T-helper 2 cell (primary cell): ENCODE data around the gene DNAJC7.
A peak's percentile ranks its signal among the peaks of the same experiment; 100 is the strongest.

Source experiments
- DNase-seq, 5 experiments: peaks; one replicate each; pipeline versions ENCODE4 v3.0.0 to v3.0.0-alpha.2; 2012 to 2022

Gene DNAJC7

GRCh38 chr17:41973408-41973811 lies 43.8 kb downstream of the DNAJC7 start:
- no peak for DNase-seq

DNA sequence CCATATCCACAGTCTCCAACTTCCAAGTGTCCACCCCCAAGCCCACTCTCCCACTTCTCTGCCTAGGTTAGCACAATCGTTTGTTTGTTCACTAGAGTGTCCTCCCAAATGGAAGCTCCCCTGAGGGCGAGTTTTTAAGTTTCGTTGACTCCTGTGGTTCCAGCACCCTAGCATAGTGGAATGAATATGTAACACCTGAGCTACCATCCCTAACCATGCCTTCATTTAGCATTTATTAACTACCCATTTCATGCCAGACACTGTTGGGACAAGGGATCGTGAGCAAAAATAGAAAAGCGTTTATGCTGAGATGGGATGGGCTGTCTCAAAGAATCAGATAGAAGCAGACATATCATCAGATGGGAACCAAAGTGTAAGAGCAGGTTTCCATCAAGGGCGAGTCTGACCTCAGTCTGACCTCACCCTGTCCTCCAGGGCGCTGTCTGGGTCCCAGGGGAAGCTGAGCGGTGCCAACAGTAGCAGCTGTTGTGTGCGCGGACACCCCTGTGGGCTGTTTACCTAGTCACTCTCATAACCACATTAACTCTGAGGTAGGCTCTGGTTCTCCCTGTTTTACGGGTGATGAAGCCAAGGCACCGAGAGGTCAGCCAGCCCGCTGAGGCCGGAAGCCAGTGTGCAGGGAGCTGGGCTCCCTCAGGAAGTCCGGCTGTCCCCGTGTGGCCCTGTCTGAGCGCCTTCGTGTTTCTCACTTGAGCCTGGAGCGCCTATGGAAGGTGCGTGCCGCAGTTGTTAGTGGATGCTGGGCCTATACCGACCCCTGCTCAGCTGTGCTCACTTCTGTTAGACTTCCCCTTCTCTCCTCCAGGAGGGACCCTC lies 44.5 kb downstream of the DNAJC7 start:
- no peak for DNase-seq

DNA sequence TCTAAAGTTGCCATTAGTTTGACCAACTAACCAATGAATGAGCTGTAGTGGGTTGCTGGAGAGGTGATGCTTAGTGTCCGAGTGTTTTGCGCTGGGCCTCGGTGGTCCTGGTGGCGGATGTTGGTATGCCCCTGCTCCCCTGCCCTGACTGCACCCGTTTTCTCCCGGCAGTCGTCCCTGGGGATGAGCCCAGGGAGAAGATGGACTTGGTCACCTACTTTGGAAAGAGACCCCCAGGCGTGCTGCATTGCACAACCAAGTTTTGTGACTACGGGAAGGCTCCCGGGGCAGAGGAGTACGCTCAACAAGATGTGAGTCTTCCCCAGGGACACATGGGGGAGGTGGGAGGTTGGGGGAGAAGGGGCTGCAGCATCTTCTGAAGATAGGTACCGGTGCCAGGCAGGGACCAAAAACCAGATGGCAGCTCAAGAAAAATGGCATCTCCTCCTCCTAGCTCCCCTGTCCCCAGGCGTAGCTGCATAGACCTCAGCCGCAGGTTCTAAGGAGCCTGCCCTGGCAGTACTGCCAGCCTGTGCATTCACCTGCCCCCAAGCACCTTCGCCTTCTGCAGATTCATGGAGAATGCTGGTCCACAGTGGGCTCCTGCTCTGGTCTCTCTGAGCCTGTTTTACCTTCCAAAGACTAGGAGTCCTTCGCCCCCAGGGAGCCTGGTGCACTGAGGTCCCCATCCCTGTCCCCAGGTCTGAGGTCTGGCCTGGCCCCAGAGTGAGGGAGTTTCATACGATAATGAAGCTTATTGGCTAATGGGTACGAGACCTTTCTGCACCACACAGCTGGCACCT lies 45.3 kb downstream of the DNAJC7 start:
- no peak for DNase-seq

- DNase-seq: no peak
Measured at GRCh38 chr17:41970901-41971331, 46.3 kb downstream of the DNAJC7 start.

GRCh38 chr17:41968676-41969075 lies 48.6 kb downstream of the DNAJC7 start:
- DNase-seq: no peak

- DNase-seq: no peak
Measured at GRCh38 chr17:41967921-41968578, 49.2 kb downstream of the DNAJC7 start.

GRCh38 chr17:41967141-41967920 lies 49.9 kb downstream of the DNAJC7 start:
- peak in 3 of 5 experiments; percentile 4 to 66 (median 17) for DNase-seq

GRCh38 chr17:41966463-41967140 lies 50.6 kb downstream of the DNAJC7 start, which contains the start of gene CNP:
Gene CNP, plus strand, starts transcription at chr17:41966795. Its CDS starts 90 bp downstream, at chr17:41966885.
- DNase-seq: peak; percentile 83 to 92 (median 87)

GRCh38 chr17:41965694-41966462 lies 51.4 kb downstream of the DNAJC7 start:
- DNase-seq: peak; percentile 23 to 65 (median 57)

DNA sequence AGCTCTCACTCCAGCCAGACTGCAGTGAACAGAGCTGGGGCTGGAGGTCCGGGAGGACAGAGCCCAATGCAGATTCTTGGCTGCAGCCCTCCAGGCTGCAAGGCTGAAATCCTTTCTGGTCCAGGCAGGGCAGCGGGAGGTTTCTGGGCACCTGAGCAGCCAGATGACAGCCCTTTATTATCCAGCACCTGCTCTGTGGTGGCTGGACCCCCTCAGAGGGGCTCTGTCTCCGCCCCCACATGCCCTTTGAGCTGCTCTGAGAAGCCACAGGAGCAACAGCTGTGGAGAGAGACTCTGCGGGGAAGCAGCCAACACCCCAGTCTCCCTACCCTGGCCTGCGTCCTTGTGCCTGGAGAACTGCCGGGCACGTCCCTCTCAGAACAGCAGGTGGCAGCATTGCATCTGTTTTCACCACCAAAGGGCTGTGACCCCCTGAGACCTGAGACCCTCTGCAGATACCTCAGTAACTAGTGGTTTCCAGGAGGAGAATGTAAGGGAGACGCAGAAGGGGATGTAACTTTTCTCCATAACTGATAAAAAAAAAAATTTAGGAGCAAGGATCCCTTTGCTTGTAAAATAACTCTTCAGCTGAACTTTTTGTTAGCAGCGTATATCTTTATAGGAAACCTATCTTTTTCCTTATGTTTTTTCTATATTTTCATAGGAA lies 54.3 kb downstream of the DNAJC7 start:
- DNase-seq: peak; percentile 34 to 69 (median 47)

- no peak for DNase-seq
Measured at GRCh38 chr17:41962111-41962510, 55.1 kb downstream of the DNAJC7 start.

DNA sequence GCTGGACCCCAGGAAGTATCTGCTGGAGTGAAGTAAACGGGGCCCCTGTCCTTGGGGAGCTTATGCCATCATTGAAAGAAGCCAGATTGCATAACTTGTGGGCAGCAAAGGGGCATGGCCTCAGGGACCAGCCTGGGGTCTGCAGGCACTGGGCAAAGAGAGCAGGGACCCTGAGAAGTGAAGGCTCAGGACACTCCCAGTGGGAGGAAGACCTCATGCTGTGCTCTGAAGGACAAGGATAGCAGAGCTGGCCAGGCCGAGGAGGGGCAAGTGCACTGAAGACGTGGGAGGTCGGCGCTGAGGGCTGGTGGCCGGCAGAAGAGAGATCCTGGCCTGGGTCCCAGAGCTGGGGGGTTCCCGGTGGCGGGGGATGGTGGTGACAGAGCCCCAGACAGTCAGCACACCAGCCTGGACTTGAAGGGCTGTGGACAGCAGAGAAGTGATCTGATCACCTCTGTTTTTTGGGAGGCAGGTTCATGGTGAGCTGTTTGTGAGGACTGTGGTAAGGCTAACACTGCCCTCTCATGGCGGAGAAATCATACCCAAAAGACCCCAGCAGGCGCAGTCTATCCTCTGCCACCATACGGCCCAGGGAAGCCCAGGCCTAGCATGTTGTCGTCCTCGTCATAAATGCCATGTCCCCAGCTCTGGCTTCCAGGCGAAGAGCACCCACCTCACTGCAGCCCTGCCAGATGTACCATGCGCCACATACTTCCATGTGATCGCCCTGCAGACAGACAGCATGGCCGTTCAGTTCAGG lies 57.7 kb downstream of the DNAJC7 start:
- DNase-seq: peak in 1 of 5 experiments; percentile 23

DNA sequence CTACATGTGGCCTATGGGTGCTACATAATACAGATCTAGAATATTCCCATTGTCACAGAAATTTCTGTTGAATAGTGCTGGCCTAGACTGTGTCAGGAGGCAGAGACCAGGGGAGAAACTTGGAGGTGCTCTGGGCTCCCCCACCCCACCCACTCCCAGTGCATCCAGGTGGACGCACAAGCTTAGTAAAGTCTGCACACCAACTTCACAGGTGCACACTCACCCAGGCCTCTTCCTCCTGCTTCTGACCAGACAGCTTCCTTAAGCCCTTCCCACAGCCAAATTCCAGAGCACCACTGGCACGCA lies 58.3 kb downstream of the DNAJC7 start:
- DNase-seq: no peak

DNA sequence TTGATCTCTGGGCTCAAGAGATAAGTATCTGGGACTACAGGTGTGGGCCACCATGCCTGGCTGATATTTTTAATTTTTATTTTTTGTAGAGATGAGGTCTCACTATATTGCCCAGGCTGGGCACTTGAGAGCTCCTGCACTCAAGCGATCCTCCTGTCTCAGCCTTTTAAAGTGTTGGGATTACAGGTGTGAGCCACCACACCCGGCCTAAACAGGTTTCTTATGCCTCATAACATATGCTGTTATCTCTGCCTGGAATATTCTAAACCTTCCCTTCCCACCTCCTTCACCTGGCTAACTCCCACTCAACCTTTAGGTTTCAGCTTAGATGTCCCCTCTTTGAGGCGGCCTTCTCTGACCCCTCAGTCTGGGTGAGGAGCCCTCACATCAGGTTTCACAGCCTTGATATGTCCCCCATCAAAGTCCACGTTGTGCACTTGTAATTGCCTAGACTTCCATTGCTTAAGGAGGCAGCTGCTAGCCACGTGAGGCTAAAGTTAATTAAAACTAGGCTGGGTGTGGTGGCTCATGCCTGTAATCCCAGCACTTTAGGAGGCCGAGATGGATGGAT lies 59.3 kb downstream of the DNAJC7 start:
- DNase-seq: no peak

GRCh38 chr17:41957031-41957868 lies 60.0 kb downstream of the DNAJC7 start:
- no peak for DNase-seq

- DNase-seq: no peak
Measured at GRCh38 chr17:41956522-41956921, 60.7 kb downstream of the DNAJC7 start.

DNA sequence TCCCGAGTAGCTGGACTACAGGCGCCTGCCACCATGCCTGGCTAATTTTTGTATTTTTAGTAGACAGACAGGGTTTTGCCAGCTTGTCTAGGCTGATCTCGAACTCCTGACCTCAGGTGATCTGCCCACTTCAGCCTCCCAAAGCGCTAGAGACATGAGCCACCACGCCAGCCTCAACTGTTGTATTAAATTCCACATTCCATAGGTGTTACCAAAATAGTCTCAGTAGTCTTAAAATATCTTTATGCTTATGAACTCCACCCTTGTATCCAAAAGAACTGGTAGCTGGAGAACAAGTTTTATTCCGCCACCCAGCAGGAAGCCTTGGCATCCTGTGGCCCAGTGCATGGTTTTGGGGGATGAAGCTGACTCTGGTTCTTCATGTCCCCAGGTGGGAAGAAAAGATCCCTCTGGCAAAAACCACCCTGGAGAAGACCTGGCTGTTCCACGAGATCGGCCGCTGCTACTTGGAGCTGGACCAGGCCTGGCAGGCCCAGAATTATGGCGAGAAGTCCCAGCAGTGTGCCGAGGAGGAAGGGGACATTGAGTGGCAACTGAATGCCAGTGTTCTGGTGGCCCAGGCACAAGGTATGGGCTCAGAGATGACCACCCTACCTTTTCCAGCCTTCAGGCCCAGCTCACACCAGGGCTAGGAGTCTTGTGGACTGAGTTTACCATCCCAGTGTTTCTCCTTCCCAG lies 68.3 kb downstream of the DNAJC7 start:
- DNase-seq: no peak

DNA sequence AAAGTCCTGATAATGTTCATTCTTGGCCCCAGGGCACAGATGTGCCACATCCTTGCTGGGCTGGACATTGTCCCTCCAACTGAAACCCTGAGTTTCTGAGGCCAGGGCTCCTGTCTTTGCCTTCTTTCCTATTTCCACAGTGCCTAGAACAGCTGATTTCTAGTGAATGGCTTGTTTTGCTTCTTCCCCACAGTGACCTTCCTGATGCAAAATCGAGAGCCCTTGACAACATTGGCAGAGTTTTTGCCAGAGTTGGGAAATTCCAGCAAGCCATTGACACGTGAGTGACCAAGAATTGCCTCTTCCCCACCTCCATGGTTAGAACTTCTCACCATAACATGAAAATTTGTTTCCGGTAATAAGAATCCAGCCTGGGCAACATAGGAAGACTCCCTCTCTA lies 72.3 kb downstream of the DNAJC7 start:
- no peak for DNase-seq
